HCT116 (cell line): Measurements from ENCODE around the gene HMGXB3. TPM values are rescaled to one million over a fixed set of nuclear protein-coding genes. Genes with fewer than 3 reads are reported as not detected.

ENCODE experiments used
- ATAC-seq: fragments of 200-7000 bp; cut with Tn5 transposase; 2 replicates; pipeline ENCODE4 v1.9.1; 2020; ENCODE audit warnings: mild to moderate bottlenecking, moderate library complexity
- BruUV-seq: library from RNA; stranded (reverse); fragments of 400-500 nt; replicated peaks from 2 replicates; lab custom pipeline; 2021; lab: Mats Ljungman, UMichigan
- CTCF ChIA-PET: fragments of 300-600 bp; sonication (Branson Sonifier 250); formaldehyde crosslinking; loops from one replicate; lab custom pipeline; 2021; ENCODE audit warnings: antibody characterized with exemption; lab: Charles Lee
- POLR2A ChIA-PET: fragments of 300-600, 350-600 bp; sonication (Branson Sonifier 250); formaldehyde crosslinking; loops from one replicate; lab custom pipeline; 2021; ENCODE audit warnings: antibody characterized with exemption; lab: Charles Lee
- RAD21 ChIA-PET, 2 experiments: fragments of 300-600 bp; sonication (Branson Sonifier 250); formaldehyde crosslinking; loops; one replicate each; lab custom pipeline; 2023; ENCODE audit warnings: low total read pairs in 2 of 2; ENCODE audit not compliant: uncharacterized antibody in 2 of 2, unreplicated experiment in 2 of 2, low non-redundant PET in 1 of 2; lab: Charles Lee
- DNase-seq: peaks from one replicate; pipeline ENCODE4 v3.0.0-alpha.2; 2010; ENCODE audit warnings: low read depth, low spot score
- H2AFZ ChIP-seq: fragments of 200-600 bp; shearing (Covaris generic), sonication (generic); 2 replicates; pipeline ENCODE4 v1.6.1; 2017; ENCODE audit warnings: low read depth, mixed run types, mixed read lengths, antibody characterized with exemption, low read length; ENCODE audit not compliant: poor library complexity, severe bottlenecking
- H3K27ac ChIP-seq: 2 replicates; pipeline ENCODE4 v1.5.1; 2012; ENCODE audit warnings: low read depth, low read length
- H3K27me3 ChIP-seq: fragments of 200-600 bp; sonication (generic); 2 replicates; pipeline ENCODE4 v1.6.1; 2016; ENCODE audit warnings: mixed run types, low read length, mixed read lengths; ENCODE audit not compliant: insufficient read depth
- H3K36me3 ChIP-seq, 2 experiments: fragments of 200-500 bp in 1 of 2; fragments of 200-600 bp in 1 of 2; sonication (Bioruptor generic) in 1 of 2; sonication (generic) in 1 of 2; 2 replicates each; pipeline versions ENCODE4 v1.5.1 to v1.6.1; 2014 to 2016; ENCODE audit warnings: low read length in 2 of 2, inconsistent platforms in 1 of 2, mixed read lengths in 1 of 2, mixed run types in 1 of 2; ENCODE audit not compliant: insufficient read depth in 2 of 2, control insufficient read depth in 1 of 2
- H3K4me1 ChIP-seq, 2 experiments: fragments of 200-600 bp in 1 of 2; sonication (generic) in 1 of 2; 2 replicates each; pipeline versions ENCODE4 v1.5.1 to v1.6.1; 2012 to 2017; ENCODE audit warnings: low read length in 2 of 2, inconsistent platforms in 1 of 2, mild to moderate bottlenecking in 1 of 2, mixed read lengths in 1 of 2, mixed run types in 1 of 2, moderate library complexity in 1 of 2; ENCODE audit not compliant: insufficient read depth in 2 of 2, control insufficient read depth in 1 of 2
- H3K4me2 ChIP-seq: fragments of 200-600 bp; sonication (generic); 2 replicates; pipeline ENCODE4 v1.6.1; 2017; ENCODE audit warnings: mixed run types, low read length, mixed read lengths
- H3K4me3 ChIP-seq, 2 experiments: fragments of 200-600 bp in 1 of 2; sonication (generic) in 1 of 2; replicated peaks in 1 of 2; 2 replicates each; pipeline ENCODE4 v1.5.1; 2011 to 2016; ENCODE audit warnings: low read length in 2 of 2, control low read depth in 1 of 2, low read depth in 1 of 2, mild to moderate bottlenecking in 1 of 2, mixed read lengths in 1 of 2, mixed run types in 1 of 2
- H3K79me2 ChIP-seq: fragments of 200-600 bp; sonication (generic); 2 replicates; pipeline ENCODE4 v1.6.1; 2017; ENCODE audit warnings: mild to moderate bottlenecking, mixed run types, low read length, moderate library complexity, mixed read lengths; ENCODE audit not compliant: insufficient read depth
- H3K9ac ChIP-seq: fragments of 200-600 bp; sonication (generic); 2 replicates; pipeline ENCODE4 v1.6.1; 2016; ENCODE audit warnings: low read length, mixed read lengths
- H3K9me2 ChIP-seq: fragments of 200-600 bp; sonication (generic), shearing (Covaris generic); 2 replicates; pipeline ENCODE4 v1.6.1; 2017; ENCODE audit warnings: mixed run types, mild to moderate bottlenecking, moderate library complexity; ENCODE audit not compliant: insufficient read depth
- H3K9me3 ChIP-seq, 2 experiments: fragments of 200-500 bp in 1 of 2; fragments of 200-600 bp in 1 of 2; sonication (Bioruptor generic) in 1 of 2; sonication (generic) in 1 of 2; 2 replicates each; pipeline ENCODE4 v1.6.1; 2014 to 2017; ENCODE audit warnings: low read length in 2 of 2, mixed read lengths in 2 of 2, inconsistent platforms in 1 of 2, low read depth in 1 of 2, mild to moderate bottlenecking in 1 of 2, mixed run types in 1 of 2, moderate library complexity in 1 of 2; ENCODE audit not compliant: control insufficient read depth in 1 of 2, insufficient read depth in 1 of 2
- H4K20me1 ChIP-seq: fragments of 200-600 bp; sonication (generic), shearing (Covaris generic); 2 replicates; pipeline ENCODE4 v1.6.1; 2017; ENCODE audit warnings: mixed run types, mild to moderate bottlenecking, moderate library complexity; ENCODE audit not compliant: insufficient read depth
- CBX3 ChIP-seq: IDR thresholded peaks from 2 replicates; pipeline ENCODE4 v1.6.1; 2012; ENCODE audit warnings: low read depth
- EGR1 ChIP-seq: IDR thresholded peaks from 2 replicates; pipeline ENCODE4 v1.6.1; 2012; ENCODE audit warnings: low read depth
- EZH2 ChIP-seq: fragments of 200-600 bp; sonication (generic); IDR thresholded peaks from 2 replicates; pipeline ENCODE4 v1.6.1; 2017; ENCODE audit warnings: antibody characterized with exemption, mixed run types
- FOSL1 ChIP-seq: IDR thresholded peaks from 2 replicates; pipeline ENCODE4 v1.6.1; 2012; ENCODE audit warnings: low read depth
- JUND ChIP-seq: IDR thresholded peaks from 2 replicates; pipeline ENCODE4 v1.6.1; 2012
- POLR2A ChIP-seq: IDR thresholded peaks from 2 replicates; pipeline ENCODE4 v1.7.0; 2011; ENCODE audit warnings: borderline replicate concordance; ENCODE audit not compliant: insufficient read depth, insufficient read length; ENCODE audit errors: extremely low read depth
- RAD21 ChIP-seq: IDR thresholded peaks from 2 replicates; pipeline ENCODE4 v1.6.1; 2012; ENCODE audit warnings: low read depth, mild to moderate bottlenecking
- SIN3A ChIP-seq: IDR thresholded peaks from 2 replicates; pipeline ENCODE4 v1.6.1; 2012; ENCODE audit warnings: low read depth
- SRF ChIP-seq: IDR thresholded peaks from 2 replicates; pipeline ENCODE4 v1.6.1; 2012; ENCODE audit warnings: low read depth
- TCF7L2 ChIP-seq: IDR thresholded peaks from 2 replicates; pipeline ENCODE4 v1.7.0; 2011; ENCODE audit warnings: borderline replicate concordance, inconsistent platforms; ENCODE audit not compliant: insufficient read depth, insufficient read length; ENCODE audit errors: extremely low read depth
- ZFX ChIP-seq: fragments of 450-650 bp; IDR thresholded peaks from 2 replicates; pipeline ENCODE4 v1.6.1; 2017
- intact Hi-C: fragments of 100-400 bp; cut with micrococcal nuclease; formaldehyde crosslinking; loops from 2 replicates; pipeline ENCODE4 v1.10.0; 2022
- total RNA-seq: library from RNA; stranded (reverse); gene quantifications from one replicate; pipeline ENCODE4 v1.2.1, GENCODE V29; 2021; ENCODE audit not compliant: unreplicated experiment
- TF ChIP-seq, protein P1 (sequence below), 3 experiments: fragments of 200-600 bp in 1 of 3; sonication (generic) in 1 of 3; IDR thresholded peaks in 2 of 3; conservative IDR thresholded peaks in 1 of 3; 2 replicates each; pipeline ENCODE4 v1.5.1; 2012 to 2017; ENCODE audit warnings: low read depth in 2 of 3, low read length in 2 of 3, antibody characterized with exemption in 1 of 3, borderline replicate concordance in 1 of 3, control low read depth in 1 of 3, mild to moderate bottlenecking in 1 of 3, mixed read lengths in 1 of 3, mixed run types in 1 of 3, moderate library complexity in 1 of 3; ENCODE audit not compliant: insufficient read depth in 1 of 3
- TF ChIP-seq, protein P2 (sequence below): IDR thresholded peaks from 2 replicates; pipeline ENCODE4 v1.6.1; 2012; ENCODE audit warnings: low read depth
- TF ChIP-seq, protein P3 (sequence below): IDR thresholded peaks from 2 replicates; pipeline ENCODE4 v1.6.1; 2011; ENCODE audit warnings: mild to moderate bottlenecking, low read length, moderate library complexity; ENCODE audit not compliant: insufficient replicate concordance; ENCODE audit errors: extremely low read depth

The HMGXB3 gene
- total RNA-seq, 1 experiment from 2014 or later: 41.8 TPM

DNA sequence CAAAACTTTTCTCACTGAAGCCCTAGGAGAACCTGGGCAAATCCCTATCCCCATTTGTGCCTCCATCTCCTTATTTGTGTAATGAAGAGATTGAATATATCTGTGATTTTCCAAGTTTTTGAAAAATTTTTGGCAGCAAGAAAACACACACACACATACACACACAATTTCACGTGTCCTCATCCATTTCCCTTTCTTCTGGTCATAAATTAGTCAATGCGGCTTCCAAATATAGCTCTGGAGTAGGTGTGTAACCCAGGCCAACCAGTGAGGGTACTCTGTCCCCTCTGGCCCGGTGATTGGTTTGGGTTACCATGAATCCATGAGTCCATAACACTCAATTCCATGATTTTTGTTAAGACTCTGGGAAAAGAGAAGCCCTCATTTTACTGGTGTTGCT lies 73.1 kb downstream of the HMGXB3 start:
- H3K27ac ChIP-seq: no peak overlapping the region
- no peak overlapping the region for H3K4me2 ChIP-seq
- H3K79me2 ChIP-seq: no peaks in the 10 kb centered on the region
- TF ChIP-seq CBX3 (no peak), EZH2 (no peak), EGR1 (no peak), FOSL1 (no peak), POLR2A (no peak), SIN3A (no peak), TCF7L2 (no peak), ZFX (no peak), RAD21 (no peak), SRF (no peak), JUND (no peak)
- TF ChIP-seq, protein P1, sequence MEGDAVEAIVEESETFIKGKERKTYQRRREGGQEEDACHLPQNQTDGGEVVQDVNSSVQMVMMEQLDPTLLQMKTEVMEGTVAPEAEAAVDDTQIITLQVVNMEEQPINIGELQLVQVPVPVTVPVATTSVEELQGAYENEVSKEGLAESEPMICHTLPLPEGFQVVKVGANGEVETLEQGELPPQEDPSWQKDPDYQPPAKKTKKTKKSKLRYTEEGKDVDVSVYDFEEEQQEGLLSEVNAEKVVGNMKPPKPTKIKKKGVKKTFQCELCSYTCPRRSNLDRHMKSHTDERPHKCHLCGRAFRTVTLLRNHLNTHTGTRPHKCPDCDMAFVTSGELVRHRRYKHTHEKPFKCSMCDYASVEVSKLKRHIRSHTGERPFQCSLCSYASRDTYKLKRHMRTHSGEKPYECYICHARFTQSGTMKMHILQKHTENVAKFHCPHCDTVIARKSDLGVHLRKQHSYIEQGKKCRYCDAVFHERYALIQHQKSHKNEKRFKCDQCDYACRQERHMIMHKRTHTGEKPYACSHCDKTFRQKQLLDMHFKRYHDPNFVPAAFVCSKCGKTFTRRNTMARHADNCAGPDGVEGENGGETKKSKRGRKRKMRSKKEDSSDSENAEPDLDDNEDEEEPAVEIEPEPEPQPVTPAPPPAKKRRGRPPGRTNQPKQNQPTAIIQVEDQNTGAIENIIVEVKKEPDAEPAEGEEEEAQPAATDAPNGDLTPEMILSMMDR (IDR thresholded peaks at IDR 0.05 in 2 of 3, conservative IDR thresholded peaks at IDR 0.05 in 1 of 3; ENCODE audit: borderline replicate concordance in 1 of 3, insufficient read depth in 1 of 3, low read depth in 2 of 3, low read length in 2 of 3): no peak
- TF ChIP-seq, protein P2, sequence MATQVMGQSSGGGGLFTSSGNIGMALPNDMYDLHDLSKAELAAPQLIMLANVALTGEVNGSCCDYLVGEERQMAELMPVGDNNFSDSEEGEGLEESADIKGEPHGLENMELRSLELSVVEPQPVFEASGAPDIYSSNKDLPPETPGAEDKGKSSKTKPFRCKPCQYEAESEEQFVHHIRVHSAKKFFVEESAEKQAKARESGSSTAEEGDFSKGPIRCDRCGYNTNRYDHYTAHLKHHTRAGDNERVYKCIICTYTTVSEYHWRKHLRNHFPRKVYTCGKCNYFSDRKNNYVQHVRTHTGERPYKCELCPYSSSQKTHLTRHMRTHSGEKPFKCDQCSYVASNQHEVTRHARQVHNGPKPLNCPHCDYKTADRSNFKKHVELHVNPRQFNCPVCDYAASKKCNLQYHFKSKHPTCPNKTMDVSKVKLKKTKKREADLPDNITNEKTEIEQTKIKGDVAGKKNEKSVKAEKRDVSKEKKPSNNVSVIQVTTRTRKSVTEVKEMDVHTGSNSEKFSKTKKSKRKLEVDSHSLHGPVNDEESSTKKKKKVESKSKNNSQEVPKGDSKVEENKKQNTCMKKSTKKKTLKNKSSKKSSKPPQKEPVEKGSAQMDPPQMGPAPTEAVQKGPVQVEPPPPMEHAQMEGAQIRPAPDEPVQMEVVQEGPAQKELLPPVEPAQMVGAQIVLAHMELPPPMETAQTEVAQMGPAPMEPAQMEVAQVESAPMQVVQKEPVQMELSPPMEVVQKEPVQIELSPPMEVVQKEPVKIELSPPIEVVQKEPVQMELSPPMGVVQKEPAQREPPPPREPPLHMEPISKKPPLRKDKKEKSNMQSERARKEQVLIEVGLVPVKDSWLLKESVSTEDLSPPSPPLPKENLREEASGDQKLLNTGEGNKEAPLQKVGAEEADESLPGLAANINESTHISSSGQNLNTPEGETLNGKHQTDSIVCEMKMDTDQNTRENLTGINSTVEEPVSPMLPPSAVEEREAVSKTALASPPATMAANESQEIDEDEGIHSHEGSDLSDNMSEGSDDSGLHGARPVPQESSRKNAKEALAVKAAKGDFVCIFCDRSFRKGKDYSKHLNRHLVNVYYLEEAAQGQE: no peak
- TF ChIP-seq, protein P3, sequence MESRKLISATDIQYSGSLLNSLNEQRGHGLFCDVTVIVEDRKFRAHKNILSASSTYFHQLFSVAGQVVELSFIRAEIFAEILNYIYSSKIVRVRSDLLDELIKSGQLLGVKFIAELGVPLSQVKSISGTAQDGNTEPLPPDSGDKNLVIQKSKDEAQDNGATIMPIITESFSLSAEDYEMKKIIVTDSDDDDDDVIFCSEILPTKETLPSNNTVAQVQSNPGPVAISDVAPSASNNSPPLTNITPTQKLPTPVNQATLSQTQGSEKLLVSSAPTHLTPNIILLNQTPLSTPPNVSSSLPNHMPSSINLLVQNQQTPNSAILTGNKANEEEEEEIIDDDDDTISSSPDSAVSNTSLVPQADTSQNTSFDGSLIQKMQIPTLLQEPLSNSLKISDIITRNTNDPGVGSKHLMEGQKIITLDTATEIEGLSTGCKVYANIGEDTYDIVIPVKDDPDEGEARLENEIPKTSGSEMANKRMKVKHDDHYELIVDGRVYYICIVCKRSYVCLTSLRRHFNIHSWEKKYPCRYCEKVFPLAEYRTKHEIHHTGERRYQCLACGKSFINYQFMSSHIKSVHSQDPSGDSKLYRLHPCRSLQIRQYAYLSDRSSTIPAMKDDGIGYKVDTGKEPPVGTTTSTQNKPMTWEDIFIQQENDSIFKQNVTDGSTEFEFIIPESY: no peak
- no peaks in the 10 kb centered on the region for H3K9me3 ChIP-seq
- RAD21 ChIA-PET: no interaction called here
- no peaks in the 10 kb centered on the region for H4K20me1 ChIP-seq
- no TSS peak for BruUV-seq
- H3K9me2 ChIP-seq: no peaks in the 10 kb centered on the region
- no peaks in the 10 kb centered on the region for H3K27me3 ChIP-seq
- DNase-seq (no peak), ATAC-seq (no peak)
- H3K4me1 ChIP-seq: peaks cover 0 to under 1% of the 10 kb centered on the region in 2 experiments; a peak in 1 of 4 replicates
- no peak overlapping the region for H3K4me3 ChIP-seq
- H2AFZ ChIP-seq: no peak overlapping the region
- no peaks in the 10 kb centered on the region for H3K36me3 ChIP-seq
- no peak overlapping the region for H3K9ac ChIP-seq
- intact Hi-C loops: no loop called here
- CTCF ChIA-PET: no interaction called here
- POLR2A ChIA-PET: no interaction called here
